M059J (cell line): ENCODE results near the gene ACAP3. TPM values are rescaled to one million over a fixed set of nuclear protein-coding genes. Genes with fewer than 3 reads are reported as not detected.

Source experiments
- DNase-seq: peaks from one replicate; pipeline ENCODE4 v3.0.0-alpha.2; 2012; ENCODE audit warnings: low read depth
- total RNA-seq: library from RNA; depleted of rRNA; stranded (reverse); fragments of >200 nt; shearing (Covaris generic); gene quantifications from 2 replicates; pipeline ENCODE4 v1.2.3, GENCODE V29; 2014; rRNA removed

ACAP3 gene
- total RNA-seq, 1 experiment from 2014 or later: 13.9 TPM

GRCh38 chr1:1245817-1246576, 61.7 kb downstream of the ACAP3 start:
- DNase-seq: no peak

- DNase-seq: no peak
These were observed 62.4 kb downstream of the ACAP3 start for GRCh38 chr1:1245178-1245816.

GRCh38 chr1:1244192-1244811, 63.4 kb downstream of the ACAP3 start:
- no peak for DNase-seq

GRCh38 chr1:1243807-1244191, 63.9 kb downstream of the ACAP3 start:
- DNase-seq: no peak

GRCh38 chr1:1243266-1243660, 64.5 kb downstream of the ACAP3 start:
- DNase-seq: no peak

- no peak for DNase-seq
These were observed 65.1 kb downstream of the ACAP3 start for GRCh38 chr1:1242461-1243265.

Other genes with a start within 250 kb of the ACAP3 start
- gene RNF223, start 233.6 kb downstream of the ACAP3 start, total RNA-seq: not detected in 2 replicates
- gene C1orf159, start 191.8 kb downstream of the ACAP3 start, total RNA-seq: 17.4 and 17.5 TPM in 2 replicates
- gene TTLL10, start 134.1 kb downstream of the ACAP3 start, total RNA-seq: not detected in 2 replicates
- gene TNFRSF18, start 101.3 kb downstream of the ACAP3 start, total RNA-seq: not detected in 2 replicates
- not detected in 2 replicates for gene TNFRSF4, start 93.8 kb downstream of the ACAP3 start, total RNA-seq
- gene SDF4, start 75.9 kb downstream of the ACAP3 start, total RNA-seq: 100 and 196 TPM in 2 replicates
- gene B3GALT6, start 75.7 kb downstream of the ACAP3 start, total RNA-seq: 17.4 and 30.1 TPM in 2 replicates
- gene C1QTNF12, start 61.2 kb downstream of the ACAP3 start, total RNA-seq: not detected in 2 replicates
- 42.8 and 59.5 TPM in 2 replicates for gene UBE2J2, start 34.1 kb downstream of the ACAP3 start, total RNA-seq
- gene SCNN1D, start 27.5 kb downstream of the ACAP3 start, total RNA-seq: 0.62 TPM in 1 of 2 replicates, not detected in the other
- gene PUSL1, start 667 bp upstream of the ACAP3 start, total RNA-seq: 23.6 and 40.3 TPM in 2 replicates
- 74.7 and 87.4 TPM in 2 replicates for gene INTS11, start 16.7 kb upstream of the ACAP3 start, total RNA-seq
- 22.4 and 35.1 TPM in 2 replicates for gene CPTP, start 16.9 kb upstream of the ACAP3 start, total RNA-seq
- not detected in 2 replicates for gene TAS1R3, start 23.4 kb upstream of the ACAP3 start, total RNA-seq
- gene DVL1, start 41.5 kb upstream of the ACAP3 start, total RNA-seq: 22.4 and 34.5 TPM in 2 replicates
- 0.25 and 2.6 TPM in 2 replicates for gene MXRA8, start 50.6 kb upstream of the ACAP3 start, total RNA-seq
- gene AURKAIP1, start 67.3 kb upstream of the ACAP3 start, total RNA-seq: 141 and 178 TPM in 2 replicates
- 29.9 and 35.2 TPM in 2 replicates for gene CCNL2, start 91.4 kb upstream of the ACAP3 start, total RNA-seq
- gene MRPL20, start 99.4 kb upstream of the ACAP3 start, total RNA-seq: 160 and 166 TPM in 2 replicates
- gene ANKRD65, start 113.3 kb upstream of the ACAP3 start, total RNA-seq: 0.17 and 0.64 TPM in 2 replicates
- 0.12 and 1.1 TPM in 2 replicates for gene VWA1, start 127.8 kb upstream of the ACAP3 start, total RNA-seq
- not detected in 2 replicates for gene ATAD3C, start 141.8 kb upstream of the ACAP3 start, total RNA-seq
- gene ATAD3B, start 163.8 kb upstream of the ACAP3 start, total RNA-seq: 2.9 and 7.7 TPM in 2 replicates
- gene ATAD3A, start 204.2 kb upstream of the ACAP3 start, total RNA-seq: 26.7 and 55.9 TPM in 2 replicates
- gene TMEM240, start 232.7 kb upstream of the ACAP3 start, total RNA-seq: 0.15 TPM in 1 of 2 replicates, not detected in the other